GM13976 (cell line): Measurements from ENCODE around the gene FNDC3B.

Experiments used
- DNase-seq: peaks from one replicate; pipeline ENCODE4 v3.0.0; 2012; ENCODE audit warnings: low spot score
- CTCF ChIP-seq: IDR thresholded peaks from 2 replicates; pipeline ENCODE4 v1.5.1; 2012; ENCODE audit warnings: borderline replicate concordance, mild to moderate bottlenecking; ENCODE audit not compliant: insufficient read depth; ENCODE audit errors: extremely low read depth, missing control alignments, control extremely low read depth
- in situ Hi-C: fragments of 300-500 bp; cut with MboI; formaldehyde crosslinking; loops from one replicate; pipeline ENCODE4 v1.12.0; 2022; ENCODE audit warnings: low sequenced_read_pairs, mixed read lengths, inconsistent platforms; ENCODE audit not compliant: unreplicated experiment

FNDC3B gene

GRCh38 chr3:172198428-172198827 is 159.1 kb downstream of the FNDC3B start:
- no peak for DNase-seq

DNA sequence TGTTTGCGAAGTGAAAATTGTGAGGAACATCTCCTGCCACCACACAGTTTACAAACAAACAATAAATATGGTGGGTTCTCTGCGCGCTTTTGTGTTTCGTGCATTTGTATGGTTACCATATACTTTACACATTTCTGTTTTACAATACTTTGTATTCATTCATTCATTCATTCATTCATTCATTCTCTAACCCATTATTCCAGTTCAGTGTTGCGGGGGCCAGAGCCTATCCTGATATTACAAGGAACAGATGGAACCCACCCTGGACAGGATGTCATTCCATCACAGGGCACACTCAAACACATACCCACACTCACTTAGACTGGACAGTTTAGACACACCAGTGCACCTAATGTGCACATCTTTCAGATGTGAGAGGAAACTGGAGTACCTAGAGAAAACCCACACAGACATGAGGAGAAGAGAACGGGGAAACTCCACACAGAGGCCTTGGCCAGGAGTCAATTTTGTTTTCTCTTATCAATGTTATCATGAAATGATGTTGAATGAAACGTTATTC is 160.5 kb downstream of the FNDC3B start:
- TF ChIP-seq CTCF = no peak
- in situ Hi-C loops = no loop called here

More at GRCh38 chr3:172198428-172198827, 159.1 kb downstream of the FNDC3B start:
- in situ Hi-C loops = no loop called here
- no peak for TF ChIP-seq CTCF

DNA sequence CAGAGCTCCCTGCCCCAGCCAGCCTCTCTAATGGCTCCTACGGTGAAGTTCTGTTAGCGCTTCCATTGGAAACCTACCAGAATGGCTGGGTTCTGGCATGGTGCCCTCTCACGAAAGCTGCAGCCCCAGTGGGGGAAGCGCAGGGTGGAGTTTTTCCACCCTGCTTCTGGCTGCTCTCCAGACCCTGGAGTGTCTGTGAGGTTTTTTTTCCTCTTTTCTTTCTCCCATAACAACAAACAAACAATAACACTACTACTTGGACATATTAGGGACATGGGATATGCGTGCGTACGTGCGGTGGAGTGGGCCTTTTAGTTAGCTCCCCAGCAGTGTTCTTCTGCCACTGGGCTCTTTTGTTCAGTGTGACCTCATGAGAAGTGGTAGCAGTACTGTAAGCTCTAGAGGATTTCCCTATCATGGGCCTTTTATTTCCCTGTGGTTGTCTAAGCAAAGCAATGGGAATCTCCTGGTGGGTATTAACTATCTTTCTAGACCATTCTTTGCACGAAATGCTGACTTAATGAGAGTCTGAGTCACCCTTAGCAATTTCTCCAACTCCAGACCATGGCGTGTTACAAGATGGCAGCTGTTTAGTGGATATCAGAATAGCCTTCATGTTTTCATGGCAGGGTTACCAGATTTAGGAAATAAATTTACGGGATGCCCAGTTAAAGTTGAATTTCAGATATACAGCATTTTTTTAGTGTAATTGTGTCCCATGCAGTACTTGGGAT is 161.9 kb downstream of the FNDC3B start:
- no peak for TF ChIP-seq CTCF
- DNase-seq = no peak
- in situ Hi-C loops = no loop called here

More for the DNA sequence above, 160.5 kb downstream of the FNDC3B start:
- DNase-seq = no peak

- DNase-seq = no peak
- TF ChIP-seq CTCF = no peak
- in situ Hi-C loops = no loop called here
These were observed 162.5 kb downstream of the FNDC3B start for GRCh38 chr3:172201870-172202236.

DNA sequence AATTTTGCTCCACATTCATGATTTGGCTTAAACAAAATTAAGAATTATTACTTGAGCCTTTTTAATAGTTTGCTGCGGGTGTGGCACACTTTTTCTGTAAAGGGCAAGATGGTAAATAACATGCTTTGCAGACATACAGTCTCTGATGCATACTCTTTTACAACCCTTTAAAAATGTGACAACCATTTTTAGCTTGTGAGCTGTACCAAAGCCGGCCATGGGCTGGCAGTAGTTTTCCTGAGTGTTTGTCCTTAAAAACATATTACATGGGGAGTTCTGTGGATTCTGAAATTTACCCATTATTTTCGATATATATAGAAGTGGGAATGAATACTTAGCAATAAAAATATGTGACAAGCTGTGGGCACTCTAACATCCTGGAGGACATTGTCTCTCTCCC is 163.4 kb downstream of the FNDC3B start:
- in situ Hi-C loops = no loop called here
- no peak for TF ChIP-seq CTCF
- DNase-seq = no peak

GRCh38 chr3:172203522-172204258 is 164.3 kb downstream of the FNDC3B start:
- DNase-seq = no peak

More at GRCh38 chr3:172203522-172204258, 164.3 kb downstream of the FNDC3B start:
- in situ Hi-C loops = no loop called here
- no peak for TF ChIP-seq CTCF
